Neural crest cell (in vitro differentiated cells): ENCODE results near the gene RBM39. TPM values are rescaled to one million over a fixed set of nuclear protein-coding genes. Genes with fewer than 3 reads are reported as not detected.
"Not testable (repeated sequence)": the region's sequence is repeated elsewhere in the genome, so short reads cannot be mapped to it uniquely, and the experiment has no call there.

Experiments used
- DNase-seq: peaks from one replicate; pipeline ENCODE4 v3.0.0; 2021; ENCODE audit warnings: low read depth, mixed read lengths, low spot score
- H3K27ac Mint-ChIP-seq: one replicate; pipeline ENCODE4 v1.8.0; 2021; ENCODE audit warnings: mild to moderate bottlenecking, mixed read lengths; ENCODE audit not compliant: unreplicated experiment
- H3K27me3 Mint-ChIP-seq: 2 replicates; pipeline ENCODE4 v1.8.0; 2021; ENCODE audit warnings: low read depth, mild to moderate bottlenecking, mixed read lengths
- H3K36me3 Mint-ChIP-seq: 2 replicates; pipeline ENCODE4 v1.8.0; 2021; ENCODE audit warnings: low read depth, mild to moderate bottlenecking, mixed read lengths
- H3K4me1 Mint-ChIP-seq: 2 replicates; pipeline ENCODE4 v1.8.0; 2021; ENCODE audit warnings: mixed read lengths
- H3K4me3 Mint-ChIP-seq: one replicate; pipeline ENCODE4 v1.8.0; 2021; ENCODE audit warnings: mild to moderate bottlenecking, mixed read lengths
- H3K9me3 Mint-ChIP-seq: 2 replicates; pipeline ENCODE4 v1.8.0; 2021; ENCODE audit warnings: mixed read lengths
- total RNA-seq: library from RNA; stranded (reverse); gene quantifications from 2 replicates; pipeline ENCODE4 v1.2.1, GENCODE V29; 2021
- TF ChIP-seq, protein P1 (sequence below): fragments of 200-600 bp; sonication (generic); conservative IDR thresholded peaks from 2 replicates; pipeline ENCODE4 v1.5.0; 2021; ENCODE audit warnings: antibody characterized with exemption, mild to moderate bottlenecking

RBM39 gene
- total RNA-seq, 1 donor from 2014 or later, result 333 TPM

DNA sequence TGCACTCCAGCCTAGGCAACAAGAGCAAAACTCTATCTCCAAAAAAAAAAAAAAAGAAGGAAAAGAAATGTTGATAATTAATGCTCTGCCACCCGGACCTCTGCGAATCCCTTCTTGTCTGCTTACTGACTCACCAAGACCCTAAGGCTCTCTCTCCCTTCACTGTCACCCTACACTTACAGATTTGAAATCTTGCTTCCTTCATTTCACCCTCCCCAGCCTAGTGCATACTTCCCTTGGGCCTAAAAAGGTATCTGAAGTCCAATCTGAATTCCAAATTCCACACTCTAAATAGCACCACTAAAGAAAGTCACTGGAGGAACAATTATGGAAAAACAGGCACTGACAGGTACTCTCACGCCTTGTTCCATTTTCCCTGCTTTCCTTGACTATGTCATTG, 20.4 kb upstream of the RBM39 start:
- DNase-seq, result no peak
- no peaks in the 10 kb centered on the region for H3K9me3 Mint-ChIP-seq
- H3K36me3 Mint-ChIP-seq, result no peaks in the 10 kb centered on the region
- H3K27me3 Mint-ChIP-seq, result no peaks in the 10 kb centered on the region
- no peak overlapping the region for H3K4me3 Mint-ChIP-seq
- no peak overlapping the region for H3K27ac Mint-ChIP-seq
- TF ChIP-seq, protein P1, sequence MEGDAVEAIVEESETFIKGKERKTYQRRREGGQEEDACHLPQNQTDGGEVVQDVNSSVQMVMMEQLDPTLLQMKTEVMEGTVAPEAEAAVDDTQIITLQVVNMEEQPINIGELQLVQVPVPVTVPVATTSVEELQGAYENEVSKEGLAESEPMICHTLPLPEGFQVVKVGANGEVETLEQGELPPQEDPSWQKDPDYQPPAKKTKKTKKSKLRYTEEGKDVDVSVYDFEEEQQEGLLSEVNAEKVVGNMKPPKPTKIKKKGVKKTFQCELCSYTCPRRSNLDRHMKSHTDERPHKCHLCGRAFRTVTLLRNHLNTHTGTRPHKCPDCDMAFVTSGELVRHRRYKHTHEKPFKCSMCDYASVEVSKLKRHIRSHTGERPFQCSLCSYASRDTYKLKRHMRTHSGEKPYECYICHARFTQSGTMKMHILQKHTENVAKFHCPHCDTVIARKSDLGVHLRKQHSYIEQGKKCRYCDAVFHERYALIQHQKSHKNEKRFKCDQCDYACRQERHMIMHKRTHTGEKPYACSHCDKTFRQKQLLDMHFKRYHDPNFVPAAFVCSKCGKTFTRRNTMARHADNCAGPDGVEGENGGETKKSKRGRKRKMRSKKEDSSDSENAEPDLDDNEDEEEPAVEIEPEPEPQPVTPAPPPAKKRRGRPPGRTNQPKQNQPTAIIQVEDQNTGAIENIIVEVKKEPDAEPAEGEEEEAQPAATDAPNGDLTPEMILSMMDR, result no peak
- no peaks in the 10 kb centered on the region for H3K4me1 Mint-ChIP-seq

DNA sequence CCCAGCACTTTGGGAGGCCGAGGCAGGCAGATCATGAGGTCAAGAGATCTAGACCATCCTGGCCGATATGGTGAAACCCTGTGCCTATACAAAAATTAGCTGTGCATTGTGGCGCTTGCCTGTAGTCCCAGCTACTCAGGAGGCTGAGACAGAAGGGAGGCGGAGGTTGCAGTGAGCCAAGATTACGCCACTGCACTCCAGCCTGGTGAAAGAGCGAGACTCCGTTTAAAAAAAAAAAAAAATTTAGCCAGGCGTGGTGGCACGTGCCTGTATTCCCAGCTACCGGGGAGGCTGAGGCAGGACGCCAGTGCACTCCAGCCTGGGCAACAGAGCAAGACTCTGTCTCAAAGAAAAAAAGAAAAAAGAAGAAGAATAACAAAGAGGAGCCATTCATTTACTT, 19.5 kb upstream of the RBM39 start:
- DNase-seq, H3K4me3 Mint-ChIP-seq, H3K36me3 Mint-ChIP-seq, H3K4me1 Mint-ChIP-seq, H3K27ac Mint-ChIP-seq, H3K27me3 Mint-ChIP-seq, H3K9me3 Mint-ChIP-seq: not testable (repeated sequence)

DNA sequence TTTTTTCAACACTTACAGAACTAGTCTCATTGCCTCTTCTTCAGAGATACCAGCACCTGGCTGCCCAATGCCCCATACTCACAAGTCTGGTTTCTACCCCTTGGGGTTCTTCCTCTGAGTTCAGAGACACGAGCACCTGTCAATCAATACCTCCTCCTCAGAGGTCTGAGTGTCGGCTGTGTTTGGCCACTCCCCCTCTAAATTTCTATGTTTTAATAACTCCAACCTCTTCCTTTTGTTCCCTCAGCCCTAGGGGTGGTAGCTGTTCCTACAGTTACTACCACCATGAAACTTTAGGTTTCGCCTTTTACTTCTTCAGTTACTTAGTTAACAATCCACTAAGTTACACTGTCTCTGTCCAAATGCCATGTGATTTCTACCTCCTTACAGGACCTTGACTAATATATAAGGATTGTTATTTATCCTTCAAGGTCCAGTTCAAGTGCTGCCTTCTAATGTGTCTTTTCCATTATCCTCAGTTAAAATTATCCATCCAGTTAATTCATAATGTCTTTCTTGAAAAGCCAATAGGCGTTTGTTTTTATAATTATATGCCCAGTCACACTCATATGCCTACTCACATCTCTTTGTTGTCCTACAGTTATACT, 15.1 kb upstream of the RBM39 start:
- Mint-ChIP-seq H3K4me3 (no peak overlapping the region), H3K27ac (no peak overlapping the region), H3K36me3 (no peaks in the 10 kb centered on the region), H3K9me3 (no peaks in the 10 kb centered on the region), H3K4me1 (no peaks in the 10 kb centered on the region), H3K27me3 (peaks cover 2% of the 10 kb centered on the region)
- TF ChIP-seq, protein P1, result no peak
- DNase-seq, result no peak

DNA sequence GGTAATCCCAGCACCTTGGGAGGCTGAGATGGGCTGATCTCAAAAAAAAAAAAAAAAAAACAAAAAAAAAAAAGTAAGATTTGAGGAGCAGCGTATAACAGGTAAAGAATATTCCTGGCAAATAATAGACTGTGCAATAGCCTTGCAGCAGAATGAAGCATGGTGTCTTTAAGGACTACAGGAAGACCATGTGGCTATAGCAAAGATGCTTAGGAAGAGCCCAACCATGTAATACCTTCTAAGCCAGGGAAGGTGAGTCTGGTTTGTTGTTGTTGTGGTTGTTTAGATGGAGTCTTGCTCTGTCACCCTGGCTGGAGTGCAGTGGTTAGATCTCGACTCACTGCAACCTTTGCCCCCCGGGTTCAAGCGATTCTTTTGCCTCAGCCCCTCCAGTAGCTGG, 14.3 kb upstream of the RBM39 start:
- no peak for DNase-seq
- Mint-ChIP-seq H3K27me3 (peaks cover 5% of the 10 kb centered on the region), H3K27ac (no peak overlapping the region), H3K4me1 (no peaks in the 10 kb centered on the region), H3K36me3 (no peaks in the 10 kb centered on the region), H3K4me3 (no peak overlapping the region), H3K9me3 (no peaks in the 10 kb centered on the region)
- TF ChIP-seq, protein P1, result no peak

DNA sequence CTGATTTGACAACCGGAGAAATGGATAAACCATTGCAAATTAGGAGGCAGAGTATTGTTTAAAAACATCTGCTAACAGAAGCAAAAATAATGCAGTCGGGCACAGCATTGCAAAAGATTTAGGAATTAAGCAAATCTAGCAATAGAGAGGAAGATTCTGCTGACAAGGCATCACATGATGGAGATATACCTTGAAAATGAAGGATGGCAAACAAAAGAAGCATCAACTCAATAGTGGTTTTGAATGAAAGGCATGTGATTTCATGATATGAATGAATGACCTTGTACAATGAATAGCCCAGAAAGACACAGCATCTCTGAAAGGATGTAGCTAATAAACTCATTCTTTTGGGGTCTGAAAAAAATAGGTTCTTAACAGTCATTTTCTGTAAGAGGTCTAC, 8.6 kb upstream of the RBM39 start:
- no peaks in the 10 kb centered on the region for H3K9me3 Mint-ChIP-seq
- no peak for DNase-seq
- no peaks in the 10 kb centered on the region for H3K36me3 Mint-ChIP-seq
- TF ChIP-seq, protein P1, result no peak
- H3K4me3 Mint-ChIP-seq, result no peak overlapping the region
- no peaks in the 10 kb centered on the region for H3K4me1 Mint-ChIP-seq
- no peak overlapping the region for H3K27ac Mint-ChIP-seq
- peaks cover 6% of the 10 kb centered on the region for H3K27me3 Mint-ChIP-seq

DNA sequence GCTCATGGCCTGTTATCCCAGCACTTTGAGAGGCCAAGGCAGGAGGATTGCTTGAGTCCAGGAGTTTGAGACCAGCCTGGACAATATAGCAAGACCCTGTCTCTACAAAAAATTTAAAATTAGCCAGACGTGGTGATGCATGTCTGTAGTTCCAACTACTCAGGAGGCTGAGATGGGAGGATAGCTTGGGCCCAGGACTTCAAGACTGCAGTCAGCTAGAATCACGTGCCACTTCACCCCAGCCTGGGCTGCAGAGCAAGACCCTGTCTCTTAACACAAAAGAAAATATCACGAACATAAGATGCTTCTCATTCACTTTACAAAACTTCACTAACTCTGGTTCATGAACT, 2.4 kb upstream of the RBM39 start:
- H3K27ac Mint-ChIP-seq, H3K9me3 Mint-ChIP-seq, H3K27me3 Mint-ChIP-seq, DNase-seq: not testable (repeated sequence)
- H3K36me3 Mint-ChIP-seq, result peaks cover 18% of the 10 kb centered on the region
- H3K4me1 Mint-ChIP-seq, result peaks cover 40% of the 10 kb centered on the region
- peak overlapping the region; percentile 99 for H3K4me3 Mint-ChIP-seq
